D721Med (cell line): ENCODE measurements around the gene ZNF341.
"Not testable (repeated sequence)": the region's sequence is repeated elsewhere in the genome, so short reads cannot be mapped to it uniquely, and the experiment has no call there.

Experiments
- DNase-seq: peaks from one replicate; pipeline ENCODE4 v3.0.0; 2011; ENCODE audit warnings: low spot score; ENCODE audit not compliant: insufficient read length
- FAIRE-seq: peaks from 2 replicates; lab custom pipeline; 2011; peaks lifted over from hg19 to GRCh38; lab: Jason Lieb, UNC
- CTCF ChIP-seq: IDR thresholded peaks from 2 replicates; pipeline ENCODE4 v1.5.1; 2012; ENCODE audit warnings: mild to moderate bottlenecking, control low read depth; ENCODE audit not compliant: insufficient read depth; ENCODE audit errors: missing control alignments

ZNF341 gene

DNA sequence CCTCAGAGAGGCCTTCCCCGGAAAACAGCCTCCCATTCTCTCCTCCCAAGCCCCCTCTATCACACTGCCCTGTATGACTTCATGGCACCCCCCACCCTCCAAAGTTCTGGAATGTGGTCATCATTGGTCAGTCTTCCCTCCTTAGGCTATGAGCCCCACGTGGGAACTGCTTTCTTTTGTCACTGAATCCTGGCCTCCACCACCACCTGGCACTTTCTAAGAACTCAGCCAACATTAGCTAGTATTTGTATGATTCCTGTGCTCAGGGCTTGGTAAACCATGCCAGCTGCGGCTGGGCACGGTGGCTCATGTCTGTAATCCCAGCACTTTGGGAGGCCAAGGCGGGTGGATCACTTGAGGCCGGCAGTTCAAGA lies 37.2 kb upstream of the ZNF341 start:
- no peak for FAIRE-seq
- no peak for TF ChIP-seq CTCF

GRCh38 chr20:33696448-33696847 lies 35.3 kb upstream of the ZNF341 start:
- TF ChIP-seq CTCF = no peak
- no peak for FAIRE-seq
- DNase-seq = no peak

More for the DNA sequence above, 37.2 kb upstream of the ZNF341 start:
- DNase-seq = no peak

- no peak for DNase-seq
- no peak for FAIRE-seq
- TF ChIP-seq CTCF = no peak
Measured at GRCh38 chr20:33697129-33697528, 34.7 kb upstream of the ZNF341 start.

GRCh38 chr20:33698966-33699365 lies 32.8 kb upstream of the ZNF341 start:
- DNase-seq, FAIRE-seq: not testable (repeated sequence)

GRCh38 chr20:33700696-33701441 lies 30.9 kb upstream of the ZNF341 start:
- FAIRE-seq, DNase-seq: not testable (repeated sequence)

DNA sequence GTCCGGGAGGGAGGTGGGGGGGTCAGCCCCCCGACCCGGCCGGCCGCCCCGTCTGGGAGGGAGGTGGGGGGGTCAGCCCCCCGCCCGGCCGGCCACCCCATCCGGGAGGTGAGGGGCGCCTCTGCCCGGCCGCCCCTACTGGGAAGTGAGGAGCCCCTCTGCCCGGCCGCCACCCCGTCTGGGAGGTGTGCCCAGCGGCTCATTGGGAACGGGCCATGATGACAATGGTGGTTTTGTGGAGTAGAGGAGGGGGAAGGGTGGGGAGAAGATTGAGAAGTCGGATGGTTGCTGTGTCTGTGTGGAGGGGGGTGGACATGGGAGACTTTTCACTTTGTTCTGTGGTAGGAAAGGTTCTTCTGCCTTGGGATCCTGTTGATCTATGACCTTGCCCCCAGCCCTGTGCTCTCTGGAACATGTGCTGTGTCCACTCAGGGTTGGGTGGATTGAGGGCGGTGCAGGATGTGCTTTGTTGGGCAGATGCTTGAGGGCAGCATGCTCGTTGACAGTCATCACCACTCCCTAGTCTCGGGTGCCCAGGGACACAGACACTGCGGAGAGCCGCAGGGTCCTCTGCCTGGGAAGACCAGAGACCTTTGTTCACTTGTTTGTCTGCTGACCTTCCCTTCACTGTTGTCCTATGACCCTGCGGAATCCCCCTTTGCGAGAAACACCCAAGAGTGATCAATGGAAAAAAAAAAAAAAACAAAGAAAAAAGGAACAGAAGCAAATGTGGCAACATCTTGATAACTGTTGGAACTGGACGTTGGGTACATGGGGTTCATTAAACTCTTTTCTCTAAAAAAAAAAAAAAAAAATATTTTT lies 30.0 kb upstream of the ZNF341 start:
- no peak for DNase-seq

DNA sequence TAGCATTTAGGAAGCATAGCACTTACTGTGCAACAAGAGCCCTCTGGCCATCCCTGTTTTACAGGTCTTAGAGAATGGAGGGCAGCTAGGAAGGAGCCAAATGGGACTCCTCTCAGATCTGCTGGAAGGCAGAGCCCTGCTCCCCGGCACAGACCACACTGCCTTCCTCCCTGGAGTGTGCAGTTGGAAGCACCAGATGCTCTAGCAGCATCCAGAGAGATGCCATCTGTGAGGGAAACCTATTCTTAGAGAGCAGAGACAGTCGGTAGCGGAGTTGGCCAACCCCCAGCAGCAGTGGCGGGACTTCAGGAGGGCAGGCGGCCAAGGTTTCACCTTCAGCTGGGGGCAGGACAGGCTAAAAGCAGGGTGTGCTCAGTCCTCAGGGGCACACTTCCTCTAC lies 28.9 kb upstream of the ZNF341 start:
- no peak for TF ChIP-seq CTCF
- no peak for FAIRE-seq
- no peak for DNase-seq

More for the DNA sequence above, 30.0 kb upstream of the ZNF341 start:
- TF ChIP-seq CTCF = no peak
- no peak for FAIRE-seq
